KBM-7 (cell line): ENCODE data around the gene CEPT1.
A peak's percentile ranks its signal among the peaks of the same experiment; 100 is the strongest.

ENCODE experiments used
- DNase-seq: peaks from one replicate; pipeline ENCODE4 v3.0.0-alpha.2; 2015
- in situ Hi-C: fragments of 300-500 bp; cut with MboI; formaldehyde crosslinking; loops from 2 replicates; pipeline ENCODE4 v1.14.3; 2020; ENCODE audit warnings: low sequenced_read_pairs, low pct_unique_long_range_greater_than_20kb, mixed read lengths

Gene CEPT1

GRCh38 chr1:111190931-111191451 lies 51.0 kb downstream of the CEPT1 start:
- in situ Hi-C loops = no loop called here
- DNase-seq = no peak

DNA sequence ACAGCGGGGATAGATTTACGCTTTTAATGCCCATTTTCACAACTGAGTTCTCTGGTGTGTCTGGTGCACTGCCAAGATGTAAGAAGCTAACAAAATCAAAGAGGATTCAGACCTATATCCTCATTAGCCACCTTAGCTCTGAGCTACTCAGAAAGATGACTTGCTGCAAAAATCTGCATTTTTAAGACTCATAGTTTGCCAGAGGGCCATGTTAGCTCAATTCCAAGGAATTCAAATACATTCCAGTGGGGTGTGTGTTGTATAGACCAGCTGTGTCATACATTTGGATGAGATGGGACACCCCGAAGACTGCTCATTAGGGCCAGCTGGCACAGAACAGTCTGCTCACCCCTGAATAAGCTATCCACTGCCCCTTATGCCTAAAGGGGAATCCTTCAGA lies 51.5 kb downstream of the CEPT1 start:
- in situ Hi-C loops = no loop called here
- no peak for DNase-seq

DNA sequence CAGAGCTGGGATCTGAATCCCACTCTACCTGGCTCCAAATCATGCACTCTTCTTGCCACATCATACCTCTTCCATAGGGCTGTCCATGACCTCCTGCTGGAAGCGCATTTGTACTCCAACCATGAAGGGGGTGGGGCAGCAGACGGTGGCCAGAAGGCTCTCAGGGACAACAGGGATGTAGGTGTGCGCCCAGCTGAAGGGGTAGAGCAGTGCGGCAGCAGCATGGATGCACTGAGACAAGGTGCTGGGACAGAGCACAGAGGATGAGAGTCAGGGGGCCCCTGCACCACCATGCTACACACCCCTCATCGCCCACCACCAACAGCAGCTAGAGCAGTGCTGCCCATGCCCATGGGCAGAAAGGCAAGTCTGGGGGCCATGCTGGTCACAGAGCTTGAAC lies 52.1 kb downstream of the CEPT1 start:
- in situ Hi-C loops = no loop called here
- no peak for DNase-seq

- peak; percentile 46 for DNase-seq
- in situ Hi-C loops = no loop called here
Measured at GRCh38 chr1:111192658-111193519, 52.9 kb downstream of the CEPT1 start.

- in situ Hi-C loops = no loop called here
- no peak for DNase-seq
Measured at GRCh38 chr1:111193712-111194480, 53.9 kb downstream of the CEPT1 start.

- no peak for DNase-seq
- in situ Hi-C loops = no loop called here
Measured at GRCh38 chr1:111195002-111195684, 55.1 kb downstream of the CEPT1 start.

DNA sequence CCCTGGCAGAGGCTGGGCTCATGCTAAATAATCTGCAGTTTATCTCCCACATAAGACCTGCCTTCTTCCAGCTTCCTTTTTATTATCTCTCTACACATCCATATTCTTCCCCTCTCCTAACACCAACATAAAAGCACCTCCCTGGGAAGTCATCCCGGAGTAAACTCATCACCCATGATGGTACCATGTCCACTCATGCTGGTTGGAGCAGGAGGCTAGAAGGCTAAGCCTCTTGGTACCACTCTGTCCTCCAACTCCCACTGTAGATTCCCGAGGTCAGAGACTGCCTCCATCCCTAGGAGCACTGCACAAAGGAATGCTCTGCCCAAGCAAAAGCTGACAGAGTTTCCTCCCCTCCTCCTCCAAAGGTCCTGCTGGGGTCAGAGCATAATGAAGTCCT lies 56.2 kb downstream of the CEPT1 start:
- in situ Hi-C loops = no loop called here
- no peak for DNase-seq

DNA sequence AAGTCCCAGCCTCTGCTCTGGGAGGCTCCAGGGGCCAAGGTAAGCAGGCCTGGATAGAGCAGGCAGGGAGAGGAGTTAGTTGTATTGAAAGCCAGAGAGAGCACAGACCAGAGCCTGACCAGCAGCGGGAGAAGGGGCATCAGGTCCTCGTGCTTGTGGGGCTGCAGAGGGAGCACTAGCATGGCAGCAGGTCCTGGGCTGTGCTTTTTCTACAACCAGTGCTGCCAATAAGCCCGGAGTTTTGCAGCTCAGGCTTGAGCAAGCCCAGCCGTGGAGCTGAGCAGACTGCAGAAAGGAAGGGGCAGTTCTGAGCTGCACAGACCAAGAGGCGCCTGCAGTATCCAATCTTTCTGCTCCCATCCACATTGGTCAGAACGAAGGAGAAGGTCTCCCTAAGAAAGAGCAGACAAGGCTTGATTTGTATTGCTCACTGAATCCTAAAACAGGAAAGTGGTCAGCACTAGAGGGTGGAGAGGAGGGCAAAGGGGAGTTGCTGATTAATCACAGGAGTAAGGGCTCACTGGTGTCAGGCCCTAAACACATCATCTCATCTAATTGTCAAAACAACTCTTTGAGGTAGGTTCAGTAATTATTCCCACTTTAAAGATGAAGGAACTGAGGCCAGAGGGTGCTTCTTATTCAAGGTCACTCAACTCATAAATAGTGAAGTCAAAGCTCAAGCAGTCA lies 57.7 kb downstream of the CEPT1 start:
- DNase-seq = peak; percentile 82
- in situ Hi-C loops = no loop called here

DNA sequence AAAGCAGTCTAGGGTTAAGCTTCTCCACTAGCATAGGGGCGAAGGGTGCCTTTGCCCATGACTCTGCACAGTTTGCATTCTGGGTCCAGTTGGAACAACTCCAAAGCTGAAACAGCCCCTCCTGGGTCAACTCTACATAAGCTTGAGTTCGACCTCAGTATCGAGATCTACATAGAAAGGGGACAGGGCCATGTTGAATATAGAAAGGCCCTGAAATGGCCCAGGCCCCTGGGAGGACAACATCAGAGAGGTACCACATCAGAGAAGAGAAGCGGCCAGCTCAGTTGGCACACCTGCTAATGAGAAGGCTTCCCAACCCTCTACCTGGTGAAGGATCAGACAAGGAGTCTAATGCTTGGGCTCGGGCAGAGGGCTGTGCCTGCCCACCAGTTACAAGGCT lies 58.8 kb downstream of the CEPT1 start:
- DNase-seq = no peak
- in situ Hi-C loops = no loop called here

DNA sequence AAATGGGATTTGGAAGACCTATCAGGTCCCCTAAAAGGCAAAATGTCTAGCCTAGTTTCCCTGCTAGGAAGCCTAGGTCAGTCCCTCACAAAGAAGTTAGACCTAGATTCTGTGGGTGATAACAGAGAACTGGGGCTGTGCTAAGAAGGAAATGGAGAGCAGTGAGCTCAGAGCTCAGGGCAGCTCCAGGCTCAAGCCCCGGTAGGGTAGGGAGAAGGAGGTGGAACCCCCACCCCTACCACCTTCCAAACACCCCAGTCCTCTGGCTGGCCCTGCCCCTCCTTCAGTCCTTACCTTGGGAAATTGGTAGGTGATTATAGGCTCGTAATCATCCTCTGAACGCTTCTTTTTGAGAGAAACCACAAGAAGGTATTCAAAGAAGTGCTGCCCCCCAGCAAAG lies 59.3 kb downstream of the CEPT1 start:
- in situ Hi-C loops = no loop called here
- DNase-seq = no peak

DNA sequence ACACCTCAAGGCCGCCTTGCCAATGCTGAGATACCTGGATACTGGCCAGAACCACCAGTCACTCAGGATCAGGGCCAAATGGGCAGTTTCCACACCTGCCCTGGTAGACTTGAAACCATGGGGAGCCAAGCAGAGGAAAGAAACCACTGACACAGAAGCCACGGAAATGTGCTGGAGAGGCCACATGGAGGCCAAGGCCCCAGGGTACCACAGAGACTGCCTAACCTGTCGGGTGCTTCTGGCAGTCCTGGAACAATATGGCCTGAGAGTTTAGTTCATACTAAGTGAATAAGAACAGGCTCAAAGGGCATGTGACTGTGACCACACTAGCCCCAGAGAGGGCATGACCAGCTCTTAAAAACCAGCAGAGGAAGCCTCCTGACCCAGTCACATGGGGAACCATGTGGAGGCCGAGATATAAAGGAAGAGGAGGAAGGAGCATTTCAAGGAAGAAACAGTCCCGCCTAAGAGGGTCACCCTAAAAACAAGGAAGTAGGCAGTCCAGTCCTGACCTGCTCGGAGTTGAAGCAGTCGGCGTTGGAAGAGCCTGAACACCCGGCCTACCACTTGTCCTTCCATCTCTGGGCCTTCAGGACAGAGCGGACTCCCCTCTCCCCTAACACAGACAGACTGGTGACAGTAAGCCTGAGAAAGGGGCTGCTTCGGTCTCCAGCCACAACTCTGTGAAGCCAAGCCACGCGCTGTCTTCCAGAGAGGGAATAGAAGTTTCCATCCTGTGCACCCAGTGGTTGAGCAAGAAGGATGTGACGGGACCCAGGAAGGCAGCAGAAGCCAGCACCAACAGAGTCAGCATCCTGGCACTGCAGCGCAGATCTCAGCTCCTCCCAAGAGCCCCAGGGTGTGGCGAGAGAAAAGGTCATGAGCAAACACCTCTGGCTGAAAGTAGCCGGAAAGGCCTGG lies 60.1 kb downstream of the CEPT1 start, which contains the start of gene DENND2D:
DENND2D (minus strand) TSS at position 766 of the 921 bp plus-strand sequence; CDS start at position 579, 187 bp downstream.
- DNase-seq = peak; percentile 68
- in situ Hi-C loops = no loop called here

DNA sequence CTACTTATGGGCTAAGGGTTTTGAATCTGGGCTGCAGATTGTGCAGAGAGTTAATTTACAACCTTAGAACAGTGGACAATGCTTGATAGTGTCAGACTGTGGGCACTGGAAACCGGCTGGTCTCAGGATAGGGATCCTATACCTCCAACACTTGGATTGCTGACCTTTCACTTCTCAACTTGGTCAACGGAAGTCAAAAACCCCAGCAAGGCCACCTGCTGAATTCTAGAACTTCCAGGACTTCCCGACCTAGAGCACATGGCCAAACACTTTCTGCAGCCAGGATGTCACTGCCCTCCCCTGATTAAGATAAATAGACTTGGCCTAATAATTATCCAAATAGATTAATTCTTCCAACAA lies 60.8 kb downstream of the CEPT1 start:
- no peak for DNase-seq
- in situ Hi-C loops = no loop called here

GRCh38 chr1:111201275-111202090 lies 61.5 kb downstream of the CEPT1 start:
- no peak for DNase-seq
- in situ Hi-C loops = no loop called here

DNA sequence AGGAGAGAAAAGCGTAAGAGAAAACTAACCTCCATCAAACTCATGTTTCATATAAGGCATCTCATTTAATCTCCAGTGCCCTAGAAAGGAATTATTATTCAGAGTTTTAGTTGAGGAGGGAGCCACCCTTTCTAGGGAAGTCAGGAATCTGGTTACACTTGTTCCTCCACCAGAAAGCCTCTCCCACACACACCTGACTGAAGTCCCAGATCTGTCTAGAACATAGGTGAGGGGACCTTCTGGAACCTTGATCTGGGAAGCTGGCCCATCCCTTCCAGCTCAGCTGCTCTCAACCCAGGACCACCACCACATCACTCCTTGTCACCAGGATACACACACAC lies 62.3 kb downstream of the CEPT1 start:
- no peak for DNase-seq
- in situ Hi-C loops = no loop called here

DNA sequence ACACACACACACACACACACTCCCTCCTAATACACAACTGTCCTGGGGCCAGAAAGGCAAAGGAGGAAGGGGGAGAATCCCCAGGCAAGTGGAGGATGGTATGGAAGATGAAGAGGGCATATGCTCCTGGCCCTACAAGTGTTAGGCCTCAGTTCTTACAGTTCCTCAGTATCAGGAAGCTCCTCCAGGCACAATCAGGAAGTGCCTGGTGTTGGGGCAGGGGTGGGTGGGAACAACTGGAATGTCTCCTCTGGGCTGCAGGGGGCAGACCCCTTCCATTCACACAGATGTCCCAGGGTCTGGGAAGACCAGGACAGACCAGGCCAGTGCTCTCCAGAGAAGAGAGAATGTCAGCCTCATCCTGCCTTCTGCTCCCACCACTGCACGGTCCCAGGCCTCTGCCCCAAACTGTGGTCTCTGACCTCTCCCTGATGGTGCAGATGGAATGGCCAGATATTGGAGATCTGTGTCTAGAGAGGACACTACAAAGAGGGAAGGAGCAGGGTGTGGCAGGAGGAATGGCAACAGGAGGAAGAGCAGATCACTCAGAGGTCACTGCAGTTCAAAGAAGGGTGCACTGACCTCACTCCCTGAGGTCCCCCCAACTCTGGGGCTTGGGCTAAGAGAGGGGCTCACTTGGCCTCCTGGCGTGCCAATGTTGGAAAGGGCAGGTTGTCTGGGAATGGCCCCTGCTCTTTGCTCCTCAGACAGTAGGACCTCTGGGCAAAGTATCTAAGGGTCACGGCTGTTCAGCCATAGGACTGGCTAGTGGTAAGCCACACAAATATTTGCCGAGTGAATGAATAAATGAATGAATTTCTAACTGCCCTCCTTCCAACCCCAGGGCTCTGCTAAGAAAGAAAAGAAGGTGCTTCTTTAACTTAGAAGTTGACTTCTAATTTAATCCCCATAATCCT lies 62.9 kb downstream of the CEPT1 start:
- in situ Hi-C loops = no loop called here
- peak; percentile 60 for DNase-seq

DNA sequence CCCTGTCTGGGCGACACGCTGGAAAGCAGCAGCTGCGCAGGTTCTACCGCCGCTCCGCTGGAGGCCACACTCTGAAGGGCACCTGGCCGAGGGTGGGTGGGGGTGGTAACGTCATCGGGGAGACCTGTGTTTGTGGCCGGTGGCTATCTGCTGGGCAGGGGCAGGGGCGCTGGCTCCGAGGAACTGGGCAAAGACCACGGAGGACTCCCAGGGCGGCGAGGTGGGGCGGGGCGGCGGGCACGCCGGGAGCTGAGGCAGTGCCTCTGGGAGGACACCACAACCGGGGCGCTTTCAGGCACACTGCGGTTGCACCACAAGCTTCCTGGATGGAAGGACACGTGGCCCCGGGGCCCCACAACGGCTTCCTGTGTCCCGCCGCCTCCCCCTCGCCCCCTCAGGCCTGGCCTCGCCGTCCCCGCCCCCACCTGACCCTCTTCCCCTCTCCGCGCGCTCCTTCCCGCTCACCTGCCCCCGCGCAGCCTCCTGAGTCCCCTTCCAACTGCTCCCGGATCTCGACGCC lies 63.7 kb downstream of the CEPT1 start:
- peak; percentile 89 for DNase-seq
- in situ Hi-C loops = no loop called here
